ENCODE data around the gene GABRR3.

GABRR3 gene

GRCh38 chr3:97958396-97958795, 76.7 kb downstream of the GABRR3 start:
- no peak for TF ChIP-seq CTCF (IDR thresholded peaks at IDR 0.05; ENCODE audit: insufficient read depth, missing control alignments)
- FAIRE-seq (no peak), DNase-seq (ENCODE audit: insufficient read length, low spot score) (no peak)

GRCh38 chr3:97957617-97958311, 77.4 kb downstream of the GABRR3 start:
- DNase-seq (ENCODE audit: insufficient read length, low spot score) = no peak
- no peak for TF ChIP-seq CTCF (IDR thresholded peaks at IDR 0.05; ENCODE audit: insufficient read depth, missing control alignments)

DNA sequence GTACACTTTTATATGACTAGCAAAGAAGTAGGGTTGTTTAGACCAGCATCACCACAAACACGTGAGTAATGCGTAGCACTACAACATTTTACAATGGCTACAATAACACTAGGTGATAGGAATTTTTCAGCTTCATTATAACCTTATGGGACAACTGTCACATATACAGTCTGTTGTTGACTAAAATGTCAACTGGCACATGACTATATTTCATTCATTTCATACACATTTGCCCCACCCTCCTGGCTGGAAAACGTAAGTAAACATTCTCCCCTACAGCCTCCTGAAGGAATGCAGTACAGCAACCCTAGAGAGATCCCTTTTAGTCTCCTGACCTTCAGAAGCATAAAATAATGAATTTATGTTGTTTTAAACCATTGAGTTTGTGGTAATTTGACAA, 79.1 kb downstream of the GABRR3 start:
- FAIRE-seq (no peak), DNase-seq (ENCODE audit: insufficient read length, low spot score) (no peak)
- no peak for TF ChIP-seq CTCF (IDR thresholded peaks at IDR 0.05; ENCODE audit: insufficient read depth, missing control alignments)

More at GRCh38 chr3:97957617-97958311, 77.4 kb downstream of the GABRR3 start:
- no peak for FAIRE-seq

DNA sequence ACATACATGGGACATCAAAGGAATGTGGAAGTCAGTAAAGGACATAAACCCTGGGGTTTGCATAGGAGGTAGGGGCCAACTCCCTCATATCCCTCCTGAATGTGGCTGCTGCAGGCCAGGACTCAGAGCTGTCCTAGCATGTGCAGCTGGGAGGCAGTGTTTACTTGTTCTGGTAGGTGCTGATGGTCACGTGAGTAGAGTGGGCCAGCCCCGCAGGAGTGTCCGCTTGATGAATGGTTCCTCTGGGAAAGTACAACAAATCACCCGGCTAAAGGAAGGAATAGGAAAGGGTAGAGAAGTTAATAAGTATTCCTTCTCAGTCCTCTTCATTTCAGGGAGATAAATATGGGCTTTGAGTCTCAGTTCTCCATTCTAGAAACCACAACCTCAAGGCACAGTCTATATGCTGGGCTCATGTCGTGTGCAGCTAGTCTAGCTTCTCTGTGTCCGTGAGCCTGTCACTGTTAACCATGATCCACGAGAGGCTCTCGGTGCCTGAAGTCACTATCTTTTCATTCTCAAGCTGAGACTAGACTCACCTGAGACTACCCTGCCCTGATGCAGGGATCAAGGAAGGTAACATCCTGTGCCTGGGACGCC, 80.8 kb downstream of the GABRR3 start:
- FAIRE-seq (no peak), DNase-seq (ENCODE audit: insufficient read length, low spot score) (no peak)
- TF ChIP-seq CTCF (IDR thresholded peaks at IDR 0.05; ENCODE audit: insufficient read depth, missing control alignments) = no peak

DNA sequence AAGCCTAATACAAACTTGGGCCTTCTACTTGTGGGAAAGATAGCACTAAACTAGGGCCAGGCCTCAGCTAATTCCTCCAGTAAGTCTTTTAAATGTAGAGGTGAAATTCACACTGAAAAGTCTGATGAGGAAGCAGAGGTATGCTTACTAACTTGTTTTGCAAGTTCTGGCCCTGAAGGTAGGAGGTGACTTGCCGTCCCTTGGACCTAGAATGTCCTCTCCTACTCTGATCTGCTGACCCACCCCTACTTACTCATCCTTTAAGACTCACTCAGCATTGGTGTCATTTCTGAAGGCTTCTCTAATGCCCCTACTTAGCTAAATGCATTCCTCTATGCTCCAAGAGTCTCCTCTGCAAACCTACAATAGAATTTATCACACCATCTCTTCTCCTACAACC, 82.2 kb downstream of the GABRR3 start:
- no peak for TF ChIP-seq CTCF (IDR thresholded peaks at IDR 0.05; ENCODE audit: insufficient read depth, missing control alignments)
- DNase-seq (ENCODE audit: insufficient read length, low spot score) = no peak
- no peak for FAIRE-seq

GRCh38 chr3:97952280-97952679, 82.8 kb downstream of the GABRR3 start:
- no peak for TF ChIP-seq CTCF (IDR thresholded peaks at IDR 0.05; ENCODE audit: insufficient read depth, missing control alignments)
- no peak for FAIRE-seq
- DNase-seq (ENCODE audit: insufficient read length, low spot score) = no peak

GRCh38 chr3:97950360-97950759, 84.8 kb downstream of the GABRR3 start:
- FAIRE-seq = no peak
- no peak for DNase-seq (ENCODE audit: insufficient read length, low spot score)
- TF ChIP-seq CTCF (IDR thresholded peaks at IDR 0.05; ENCODE audit: insufficient read depth, missing control alignments) = no peak

Measured in D721Med (cell line).